Measurements from ENCODE around the gene PCSK1N. TPM values are rescaled to one million over a fixed set of nuclear protein-coding genes. Genes with fewer than 3 reads are reported as not detected.

The PCSK1N gene
- total RNA-seq, 1 donor from 2014 or later: 46.9 TPM

DNA sequence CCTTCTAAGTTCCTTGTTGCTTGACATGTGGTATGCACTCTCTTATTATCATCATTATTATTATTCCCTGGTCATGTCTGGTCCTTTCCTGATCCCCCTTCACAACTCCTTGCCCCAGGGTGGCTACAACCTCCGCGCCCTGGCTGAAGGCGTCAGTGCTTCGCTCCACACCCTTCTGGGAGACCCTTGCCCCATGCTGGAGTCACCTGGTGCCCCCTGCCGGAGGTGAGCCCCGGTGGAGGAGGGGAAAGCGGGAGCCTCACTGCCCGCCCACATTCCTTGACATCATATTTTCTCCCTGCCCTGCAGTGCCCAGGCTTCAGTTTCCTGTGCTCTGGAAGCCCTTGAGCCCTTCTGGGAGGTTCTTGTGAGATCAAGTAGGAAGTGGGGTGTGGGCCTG lies 20.1 kb downstream of the PCSK1N start:
- peaks cover 14% of the 10 kb centered on the region for H3K9me3 Mint-ChIP-seq
- no peak overlapping the region for H3K4me3 Mint-ChIP-seq
- peaks cover 15% of the 10 kb centered on the region for H3K36me3 Mint-ChIP-seq
- TF ChIP-seq, protein P1, sequence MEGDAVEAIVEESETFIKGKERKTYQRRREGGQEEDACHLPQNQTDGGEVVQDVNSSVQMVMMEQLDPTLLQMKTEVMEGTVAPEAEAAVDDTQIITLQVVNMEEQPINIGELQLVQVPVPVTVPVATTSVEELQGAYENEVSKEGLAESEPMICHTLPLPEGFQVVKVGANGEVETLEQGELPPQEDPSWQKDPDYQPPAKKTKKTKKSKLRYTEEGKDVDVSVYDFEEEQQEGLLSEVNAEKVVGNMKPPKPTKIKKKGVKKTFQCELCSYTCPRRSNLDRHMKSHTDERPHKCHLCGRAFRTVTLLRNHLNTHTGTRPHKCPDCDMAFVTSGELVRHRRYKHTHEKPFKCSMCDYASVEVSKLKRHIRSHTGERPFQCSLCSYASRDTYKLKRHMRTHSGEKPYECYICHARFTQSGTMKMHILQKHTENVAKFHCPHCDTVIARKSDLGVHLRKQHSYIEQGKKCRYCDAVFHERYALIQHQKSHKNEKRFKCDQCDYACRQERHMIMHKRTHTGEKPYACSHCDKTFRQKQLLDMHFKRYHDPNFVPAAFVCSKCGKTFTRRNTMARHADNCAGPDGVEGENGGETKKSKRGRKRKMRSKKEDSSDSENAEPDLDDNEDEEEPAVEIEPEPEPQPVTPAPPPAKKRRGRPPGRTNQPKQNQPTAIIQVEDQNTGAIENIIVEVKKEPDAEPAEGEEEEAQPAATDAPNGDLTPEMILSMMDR (IDR thresholded peaks at IDR 0.05; ENCODE audit: unreplicated experiment): no peak
- H3K4me1 Mint-ChIP-seq: no peaks in the 10 kb centered on the region
- no peak for DNase-seq (ENCODE audit: low spot score in 2 of 2, unreplicated experiment in 2 of 2)
- H3K27me3 Mint-ChIP-seq (ENCODE audit: low read depth): no peaks in the 10 kb centered on the region
- H3K27ac Mint-ChIP-seq: no peak overlapping the region

DNA sequence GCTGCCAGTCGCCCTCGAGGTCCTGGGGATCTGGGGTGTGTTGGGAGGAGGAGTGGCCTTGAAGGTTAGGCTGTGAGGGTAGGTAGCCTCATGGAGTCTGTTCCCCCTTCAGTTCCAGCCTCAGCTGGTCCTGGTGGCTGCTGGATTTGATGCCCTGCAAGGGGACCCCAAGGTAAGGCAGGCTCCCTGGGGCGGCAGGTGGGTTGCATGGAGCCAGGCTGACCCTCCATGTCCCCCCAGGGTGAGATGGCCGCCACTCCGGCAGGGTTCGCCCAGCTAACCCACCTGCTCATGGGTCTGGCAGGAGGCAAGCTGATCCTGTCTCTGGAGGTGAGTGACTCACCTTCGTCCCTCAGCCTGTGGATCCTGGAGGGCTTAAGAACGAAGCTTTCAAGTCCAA lies 20.7 kb downstream of the PCSK1N start:
- Mint-ChIP-seq H3K27ac (no peak overlapping the region), H3K4me1 (no peaks in the 10 kb centered on the region), H3K4me3 (no peak overlapping the region), H3K27me3 (ENCODE audit: low read depth) (no peaks in the 10 kb centered on the region), H3K36me3 (peaks cover 14% of the 10 kb centered on the region), H3K9me3 (peaks cover 14% of the 10 kb centered on the region)
- TF ChIP-seq, protein P1 (IDR thresholded peaks at IDR 0.05; ENCODE audit: unreplicated experiment): no peak
- no peak for DNase-seq (ENCODE audit: low spot score in 2 of 2, unreplicated experiment in 2 of 2)

DNA sequence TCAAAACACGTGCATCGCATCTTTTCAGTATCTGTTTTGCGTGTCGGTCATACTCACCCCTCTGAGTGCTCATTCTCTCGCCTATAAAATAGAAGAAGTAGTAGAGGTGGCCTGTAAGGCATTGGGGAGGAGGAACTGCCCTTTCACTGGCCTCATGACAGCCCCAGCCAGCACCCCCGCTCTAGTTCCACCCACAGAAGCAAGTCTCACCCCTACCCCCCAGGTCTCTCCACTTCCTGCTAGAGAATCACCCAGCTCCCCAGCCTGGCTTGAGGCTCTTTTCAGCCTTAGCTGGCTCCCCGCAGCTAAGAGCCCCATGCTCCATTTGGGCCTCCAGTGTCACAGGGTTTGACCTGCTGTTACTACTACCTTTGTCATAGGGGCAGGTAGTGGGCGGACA lies 21.8 kb downstream of the PCSK1N start:
- DNase-seq (ENCODE audit: low spot score in 2 of 2, unreplicated experiment in 2 of 2): no peak
- peaks cover 14% of the 10 kb centered on the region for H3K9me3 Mint-ChIP-seq
- TF ChIP-seq, protein P1 (IDR thresholded peaks at IDR 0.05; ENCODE audit: unreplicated experiment): no peak
- peaks cover 13% of the 10 kb centered on the region for H3K36me3 Mint-ChIP-seq
- no peak overlapping the region for H3K27ac Mint-ChIP-seq
- H3K4me1 Mint-ChIP-seq: no peaks in the 10 kb centered on the region
- H3K4me3 Mint-ChIP-seq: no peak overlapping the region
- no peaks in the 10 kb centered on the region for H3K27me3 Mint-ChIP-seq (ENCODE audit: low read depth)

DNA sequence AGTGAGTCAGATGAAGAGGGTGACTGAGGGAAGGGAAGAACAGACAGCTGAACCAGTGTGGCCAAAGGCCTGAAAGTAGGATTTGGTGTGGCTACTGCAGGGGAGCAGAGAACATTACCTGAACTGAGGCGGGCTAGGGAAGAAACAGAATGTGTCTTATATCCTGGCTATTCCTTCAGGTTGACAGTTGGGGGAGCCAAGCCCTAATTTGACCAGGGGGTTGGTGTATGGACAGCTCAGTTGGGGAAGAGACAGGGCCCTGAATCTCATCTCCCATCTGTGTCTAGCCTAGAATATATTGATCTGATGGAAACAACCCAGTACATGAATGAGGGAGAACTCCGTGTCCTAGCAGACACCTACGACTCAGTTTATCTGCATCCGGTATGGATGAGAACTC lies 29.3 kb downstream of the PCSK1N start:
- H3K4me3 Mint-ChIP-seq: no peak overlapping the region
- H3K27me3 Mint-ChIP-seq (ENCODE audit: low read depth): no peaks in the 10 kb centered on the region
- no peak overlapping the region for H3K27ac Mint-ChIP-seq
- peaks cover 25% of the 10 kb centered on the region for H3K9me3 Mint-ChIP-seq
- DNase-seq (ENCODE audit: low spot score in 2 of 2, unreplicated experiment in 2 of 2): no peak
- peaks cover 5% of the 10 kb centered on the region for H3K4me1 Mint-ChIP-seq
- TF ChIP-seq, protein P1 (IDR thresholded peaks at IDR 0.05; ENCODE audit: unreplicated experiment): no peak
- peaks cover 12% of the 10 kb centered on the region for H3K36me3 Mint-ChIP-seq

DNA sequence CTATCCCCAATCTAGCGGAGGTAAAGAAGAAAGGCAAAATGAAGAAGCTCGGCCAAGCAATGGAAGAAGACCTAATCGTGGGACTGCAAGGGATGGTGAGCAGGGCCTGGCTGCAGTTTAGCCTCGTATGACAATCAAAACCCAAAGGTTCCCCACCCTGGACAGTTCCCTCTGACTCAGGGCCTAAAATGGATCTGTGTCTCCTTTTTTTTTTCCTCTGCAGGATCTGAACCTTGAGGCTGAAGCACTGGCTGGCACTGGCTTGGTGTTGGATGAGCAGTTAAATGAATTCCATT lies 32.6 kb downstream of the PCSK1N start:
- H3K27ac Mint-ChIP-seq: peak overlapping the region; percentile 99
- H3K27me3 Mint-ChIP-seq (ENCODE audit: low read depth): no peaks in the 10 kb centered on the region
- TF ChIP-seq, protein P1 (IDR thresholded peaks at IDR 0.05; ENCODE audit: unreplicated experiment): no peak
- H3K4me3 Mint-ChIP-seq: peak overlapping the region; percentile 93
- peaks cover 9% of the 10 kb centered on the region for H3K36me3 Mint-ChIP-seq
- peaks cover 10% of the 10 kb centered on the region for H3K4me1 Mint-ChIP-seq
- H3K9me3 Mint-ChIP-seq: peaks cover 32% of the 10 kb centered on the region
- DNase-seq (ENCODE audit: low spot score in 2 of 2, unreplicated experiment in 2 of 2): no peak

Data from mesothelial cell of epicardium (in vitro differentiated cells).